A673 (cell line): ENCODE data around the gene FOLR3. TPM values are rescaled to one million over a fixed set of nuclear protein-coding genes. Genes with fewer than 3 reads are reported as not detected.

Source experiments
- BruUV-seq: library from RNA; stranded (reverse); fragments of 400-500 nt; replicated peaks from 2 replicates; lab custom pipeline; 2021; lab: Mats Ljungman, UMichigan
- CTCF ChIA-PET: fragments of 300-600 bp; sonication (Branson Sonifier 250); formaldehyde crosslinking; loops from one replicate; lab custom pipeline; 2022; ENCODE audit warnings: antibody characterized with exemption; lab: Charles Lee
- POLR2A ChIA-PET: fragments of 300-600 bp; sonication (Branson Sonifier 250); formaldehyde crosslinking; loops from one replicate; lab custom pipeline; 2022; ENCODE audit warnings: antibody characterized with exemption; ENCODE audit not compliant: low non-redundant PET; lab: Charles Lee
- DNase-seq: peaks from one replicate; pipeline ENCODE4 v3.0.0-alpha.2; 2015; ENCODE audit warnings: low spot score
- H3K27ac ChIP-seq: fragments of 200-600 bp; sonication (generic); 2 replicates; pipeline ENCODE4 v1.5.1; 2016; ENCODE audit warnings: mixed run types, low read depth, mild to moderate bottlenecking, mixed read lengths, antibody characterized with exemption, low read length; ENCODE audit not compliant: poor library complexity, severe bottlenecking
- H3K27me3 ChIP-seq: fragments of 200-600 bp; sonication (generic); replicated peaks from 2 replicates; pipeline ENCODE4 v1.6.1; 2017; ENCODE audit warnings: mixed run types, low read depth, mild to moderate bottlenecking, mixed read lengths, antibody characterized with exemption, low read length; ENCODE audit not compliant: insufficient read depth, poor library complexity
- H3K36me3 ChIP-seq: fragments of 200-600 bp; sonication (generic); 2 replicates; pipeline ENCODE4 v1.6.1; 2016; ENCODE audit warnings: mixed run types, mild to moderate bottlenecking, mixed read lengths, antibody characterized with exemption, low read length; ENCODE audit not compliant: insufficient read depth, poor library complexity, severe bottlenecking
- H3K4me1 ChIP-seq: fragments of 200-600 bp; sonication (generic); 2 replicates; pipeline ENCODE4 v1.6.1; 2017; ENCODE audit warnings: mixed run types, mild to moderate bottlenecking, mixed read lengths, antibody characterized with exemption, low read length; ENCODE audit not compliant: insufficient read depth, poor library complexity, severe bottlenecking
- H3K4me3 ChIP-seq: fragments of 200-600 bp; sonication (generic); 2 replicates; pipeline ENCODE4 v1.5.1; 2016; ENCODE audit warnings: low read depth, mixed run types, mild to moderate bottlenecking, mixed read lengths, low read length; ENCODE audit not compliant: poor library complexity, severe bottlenecking
- H3K9me3 ChIP-seq: fragments of 200-600 bp; sonication (generic); 2 replicates; pipeline ENCODE4 v1.6.1; 2016; ENCODE audit warnings: mixed run types, low read depth, mild to moderate bottlenecking, mixed read lengths, antibody characterized with exemption, low read length; ENCODE audit not compliant: poor library complexity, severe bottlenecking
- EZH2 ChIP-seq: fragments of 200-600 bp; sonication (generic); IDR thresholded peaks from 2 replicates; pipeline ENCODE4 v1.6.1; 2017; ENCODE audit warnings: borderline replicate concordance, low read depth, mild to moderate bottlenecking, mixed read lengths, antibody characterized with exemption, low read length; ENCODE audit not compliant: poor library complexity, severe bottlenecking
- intact Hi-C: fragments of 100-400 bp; cut with micrococcal nuclease; formaldehyde crosslinking; loops from one replicate; pipeline ENCODE4 v1.10.0; 2022; ENCODE audit not compliant: unreplicated experiment
- total RNA-seq: library from RNA; stranded (reverse); gene quantifications from 2 replicates; pipeline ENCODE4 v1.2.3, GENCODE V29; 2021
- TF ChIP-seq, protein P1 (sequence below): fragments of 300-800, 200-600 bp; sonication (generic); conservative IDR thresholded peaks from 2 replicates; pipeline ENCODE4 v1.5.1; 2017; ENCODE audit warnings: low read depth, mild to moderate bottlenecking, antibody characterized with exemption, low read length, moderate library complexity, mixed read lengths

Gene FOLR3
- total RNA-seq, 1 experiment from 2014 or later: not detected

DNA sequence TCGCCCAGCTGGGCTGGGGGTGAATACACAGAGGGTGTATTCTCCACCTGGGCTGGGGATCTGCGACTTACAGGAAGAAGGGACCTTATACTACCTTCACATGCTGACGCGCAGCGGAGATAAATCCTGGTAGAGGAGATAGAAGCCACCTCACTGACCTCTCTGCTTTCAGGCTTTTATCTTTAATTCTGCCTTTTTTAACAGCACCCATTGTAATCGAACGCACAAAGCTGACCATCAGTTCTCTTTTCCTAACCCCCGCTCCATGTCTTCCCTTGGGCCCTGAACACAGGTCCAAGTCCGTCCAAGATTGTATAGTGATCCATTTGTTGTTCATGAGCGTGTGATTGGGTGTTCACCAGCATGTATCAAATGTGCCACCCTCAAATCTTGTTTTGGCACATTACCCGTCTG, 31.8 kb upstream of the FOLR3 start:
- ChIA-PET POLR2A (no interaction called here), CTCF (no interaction called here)
- no peaks in the 10 kb centered on the region for H3K27me3 ChIP-seq
- peak overlapping the region; percentile 94 for H3K27ac ChIP-seq
- H3K9me3 ChIP-seq: no peaks in the 10 kb centered on the region
- DNase-seq: no peak
- TSS peak; percentile 97 for BruUV-seq
- intact Hi-C loops: loop anchor here (1.0 kb wide), 2 partner anchors 9 to 23 kb away; partner anchors contain the start of genes ANAPC15, LRRC51 and NUMA1
- peaks cover 14% of the 10 kb centered on the region for H3K4me1 ChIP-seq
- H3K36me3 ChIP-seq: peaks cover 5% of the 10 kb centered on the region
- peak overlapping the region; percentile 88 for H3K4me3 ChIP-seq
- TF ChIP-seq, protein P1, sequence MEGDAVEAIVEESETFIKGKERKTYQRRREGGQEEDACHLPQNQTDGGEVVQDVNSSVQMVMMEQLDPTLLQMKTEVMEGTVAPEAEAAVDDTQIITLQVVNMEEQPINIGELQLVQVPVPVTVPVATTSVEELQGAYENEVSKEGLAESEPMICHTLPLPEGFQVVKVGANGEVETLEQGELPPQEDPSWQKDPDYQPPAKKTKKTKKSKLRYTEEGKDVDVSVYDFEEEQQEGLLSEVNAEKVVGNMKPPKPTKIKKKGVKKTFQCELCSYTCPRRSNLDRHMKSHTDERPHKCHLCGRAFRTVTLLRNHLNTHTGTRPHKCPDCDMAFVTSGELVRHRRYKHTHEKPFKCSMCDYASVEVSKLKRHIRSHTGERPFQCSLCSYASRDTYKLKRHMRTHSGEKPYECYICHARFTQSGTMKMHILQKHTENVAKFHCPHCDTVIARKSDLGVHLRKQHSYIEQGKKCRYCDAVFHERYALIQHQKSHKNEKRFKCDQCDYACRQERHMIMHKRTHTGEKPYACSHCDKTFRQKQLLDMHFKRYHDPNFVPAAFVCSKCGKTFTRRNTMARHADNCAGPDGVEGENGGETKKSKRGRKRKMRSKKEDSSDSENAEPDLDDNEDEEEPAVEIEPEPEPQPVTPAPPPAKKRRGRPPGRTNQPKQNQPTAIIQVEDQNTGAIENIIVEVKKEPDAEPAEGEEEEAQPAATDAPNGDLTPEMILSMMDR: no peak
- no peak for TF ChIP-seq EZH2

DNA sequence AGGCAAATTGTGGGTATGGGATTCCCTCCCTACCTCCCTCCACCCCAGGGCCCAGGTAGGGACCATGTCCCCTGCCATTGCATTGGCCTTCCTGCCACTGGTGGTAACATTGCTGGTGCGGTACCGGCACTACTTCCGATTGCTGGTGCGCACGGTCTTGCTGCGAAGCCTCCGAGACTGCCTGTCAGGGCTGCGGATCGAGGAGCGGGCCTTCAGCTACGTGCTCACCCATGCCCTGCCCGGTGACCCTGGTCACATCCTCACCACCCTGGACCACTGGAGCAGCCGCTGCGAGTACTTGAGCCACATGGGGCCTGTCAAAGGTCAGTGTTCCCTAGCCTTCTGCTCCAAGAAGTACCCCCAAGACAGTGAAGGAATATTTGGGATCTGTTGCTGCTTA, 29.6 kb upstream of the FOLR3 start, which contains the start of gene TOMT:
TOMT (plus strand) TSS at position 37 of the 400 bp plus-strand sequence; CDS start at position 65, 28 bp downstream.
- H3K27me3 ChIP-seq: no peaks in the 10 kb centered on the region
- no peak within 1 kb of the TSS for H3K4me3 ChIP-seq
- H3K4me1 ChIP-seq: peaks cover 14% of the 10 kb centered on the region
- no peak for DNase-seq
- ChIA-PET CTCF (no interaction called here), POLR2A (no interaction called here)
- H3K36me3 ChIP-seq: no peaks in the 10 kb centered on the region
- no peaks in the 10 kb centered on the region for H3K9me3 ChIP-seq
- no TSS peak for BruUV-seq
- intact Hi-C loops: no loop called here
- H3K27ac ChIP-seq: no peak within 1 kb of the TSS
- TF ChIP-seq EZH2: no peak
- TF ChIP-seq, protein P1: no peak

DNA sequence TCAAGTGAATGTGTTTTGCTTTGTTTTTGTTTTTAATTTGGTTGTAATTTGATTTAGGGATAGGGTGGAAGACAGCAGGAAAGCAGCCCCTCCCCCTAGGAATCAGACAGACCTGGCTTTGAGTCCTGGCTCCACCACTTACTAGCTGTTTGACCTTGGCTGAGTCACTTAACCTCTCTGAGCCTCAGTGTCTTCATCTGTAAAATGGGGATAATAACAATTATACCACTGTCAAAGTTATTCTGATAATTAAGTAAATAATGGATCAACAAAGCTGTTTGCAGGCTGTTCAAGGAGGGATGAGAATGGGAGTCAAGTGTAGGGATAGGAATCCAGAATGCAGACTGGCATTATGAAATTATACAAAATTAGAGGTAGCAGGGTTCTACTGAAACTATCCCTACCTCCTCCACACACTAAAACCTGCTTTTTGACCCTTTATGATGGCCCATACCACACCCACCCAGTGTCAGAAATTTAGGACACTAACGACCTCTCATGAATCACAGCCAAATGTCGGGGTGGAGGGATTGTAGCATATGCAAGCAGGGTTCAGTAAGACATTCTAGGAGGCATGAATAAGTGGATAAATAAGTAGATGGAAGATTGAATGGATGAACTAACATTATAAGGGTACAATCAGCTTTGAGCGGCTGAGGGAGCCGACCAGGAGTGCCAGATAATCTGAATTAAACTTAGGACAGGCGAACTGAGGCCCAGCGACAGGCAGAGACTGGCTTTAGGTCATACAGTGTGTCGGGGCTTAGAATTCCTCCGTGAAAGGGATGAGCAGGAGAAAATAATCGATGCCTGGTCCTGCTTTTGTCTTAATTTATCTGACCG, 24.0 kb upstream of the FOLR3 start:
- TF ChIP-seq, protein P1: no peak
- no peak for TF ChIP-seq EZH2
- Histone ChIP-seq H3K27me3 (no peaks in the 10 kb centered on the region), H3K4me1 (peaks cover 10% of the 10 kb centered on the region), H3K27ac (peak overlapping the region; percentile 99), H3K4me3 (peak overlapping the region; percentile 56), H3K9me3 (no peaks in the 10 kb centered on the region), H3K36me3 (no peaks in the 10 kb centered on the region)
- intact Hi-C loops: loop anchor here (1.0 to 5.0 kb wide), 3 partner anchors 8 to 111 kb away; partner anchors contain the start of genes INPPL1, LAMTOR1, LRRC51 and NUMA1
- no peak for DNase-seq
- ChIA-PET POLR2A (no interaction called here), CTCF (no interaction called here)
- BruUV-seq: TSS peak; percentile 90
